Activated T-helper 17 cell treated with anti-CD3 and anti-CD28 coated beads, Interleukin-2, amount 50 U/mL, for 72 hours (primary cell): ENCODE data around the gene PCDHGB3. TPM values are rescaled to one million over a fixed set of nuclear protein-coding genes. Genes with fewer than 3 reads are reported as not detected.
"Not testable (repeated sequence)": the region's sequence is repeated elsewhere in the genome, so short reads cannot be mapped to it uniquely, and the experiment has no call there.

Experiments used
- ATAC-seq: fragments of 150-1000 bp; cut with Tn5 transposase; replicated peaks from 2 replicates; pipeline ENCODE4 v1.10.0; 2021; ENCODE audit warnings: mild to moderate bottlenecking, moderate library complexity
- H3K27ac Mint-ChIP-seq: one replicate; pipeline ENCODE4 v1.8.0; 2022; ENCODE audit warnings: mixed read lengths
- H3K27me3 Mint-ChIP-seq: one replicate; pipeline ENCODE4 v1.8.0; 2022; ENCODE audit warnings: mixed read lengths
- H3K36me3 Mint-ChIP-seq: one replicate; pipeline ENCODE4 v1.8.0; 2022; ENCODE audit warnings: low read depth, mild to moderate bottlenecking, mixed read lengths
- H3K4me1 Mint-ChIP-seq: one replicate; pipeline ENCODE4 v1.8.0; 2022; ENCODE audit warnings: mixed read lengths
- H3K4me3 Mint-ChIP-seq: one replicate; pipeline ENCODE4 v1.8.0; 2022; ENCODE audit warnings: mild to moderate bottlenecking, mixed read lengths
- H3K9me3 Mint-ChIP-seq: one replicate; pipeline ENCODE4 v1.8.0; 2022; ENCODE audit warnings: mixed read lengths
- total RNA-seq, 2 donors: library from RNA; stranded (reverse); gene quantifications; one replicate each; pipeline ENCODE4 v1.2.3, GENCODE V29; 2022

The PCDHGB3 gene
- total RNA-seq, 2 donors from 2014 or later = 0.21 TPM; not detected in 1

DNA sequence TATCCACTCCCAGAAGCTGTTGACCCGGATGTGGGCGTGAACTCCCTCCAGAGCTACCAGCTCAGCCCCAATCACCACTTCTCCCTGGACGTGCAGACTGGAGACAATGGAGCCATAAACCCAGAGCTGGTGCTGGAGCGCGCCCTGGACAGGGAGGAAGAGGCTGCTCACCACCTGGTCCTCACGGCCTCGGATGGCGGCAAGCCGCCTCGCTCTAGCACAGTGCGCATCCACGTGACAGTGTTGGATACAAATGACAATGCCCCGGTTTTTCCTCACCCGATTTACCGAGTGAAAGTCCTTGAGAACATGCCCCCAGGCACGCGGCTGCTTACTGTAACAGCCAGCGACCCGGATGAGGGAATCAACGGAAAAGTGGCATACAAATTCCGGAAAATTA is 23.2 kb downstream of the PCDHGB3 start:
- peaks cover 52% of the 10 kb centered on the region for H3K27me3 Mint-ChIP-seq
- ATAC-seq = no peak
- H3K27ac Mint-ChIP-seq = no peak overlapping the region
- peaks cover 9% of the 10 kb centered on the region for H3K36me3 Mint-ChIP-seq
- H3K9me3 Mint-ChIP-seq = peaks cover 21% of the 10 kb centered on the region
- H3K4me3 Mint-ChIP-seq = no peak overlapping the region
- no peaks in the 10 kb centered on the region for H3K4me1 Mint-ChIP-seq

DNA sequence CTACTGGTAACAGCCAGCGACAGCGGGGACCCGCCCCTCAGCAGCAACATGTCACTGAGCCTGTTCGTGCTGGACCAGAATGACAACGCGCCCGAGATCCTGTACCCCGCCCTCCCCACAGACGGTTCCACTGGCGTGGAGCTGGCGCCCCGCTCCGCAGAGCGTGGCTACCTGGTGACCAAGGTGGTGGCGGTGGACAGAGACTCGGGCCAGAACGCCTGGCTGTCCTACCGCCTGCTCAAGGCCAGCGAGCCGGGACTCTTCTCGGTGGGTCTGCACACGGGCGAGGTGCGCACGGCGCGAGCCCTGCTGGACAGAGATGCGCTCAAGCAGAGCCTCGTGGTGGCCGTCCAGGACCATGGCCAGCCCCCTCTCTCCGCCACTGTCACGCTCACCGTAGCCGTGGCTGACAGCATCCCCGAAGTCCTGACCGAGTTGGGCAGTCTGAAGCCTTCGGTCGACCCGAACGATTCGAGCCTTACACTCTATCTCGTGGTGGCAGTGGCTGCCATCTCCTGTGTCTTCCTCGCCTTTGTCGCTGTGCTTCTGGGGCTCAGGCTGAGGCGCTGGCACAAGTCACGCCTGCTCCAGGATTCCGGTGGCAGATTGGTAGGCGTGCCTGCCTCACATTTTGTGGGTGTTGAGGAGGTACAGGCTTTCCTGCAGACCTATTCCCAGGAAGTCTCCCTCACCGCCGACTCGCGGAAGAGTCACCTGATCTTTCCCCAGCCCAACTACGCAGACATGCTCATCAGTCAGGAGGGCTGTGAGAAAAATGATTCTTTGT is 24.6 kb downstream of the PCDHGB3 start:
- Mint-ChIP-seq H3K9me3 (peaks cover 13% of the 10 kb centered on the region), H3K27me3 (peaks cover 52% of the 10 kb centered on the region)
- H3K27ac Mint-ChIP-seq, H3K4me1 Mint-ChIP-seq, H3K4me3 Mint-ChIP-seq, ATAC-seq, H3K36me3 Mint-ChIP-seq: not testable (repeated sequence)

DNA sequence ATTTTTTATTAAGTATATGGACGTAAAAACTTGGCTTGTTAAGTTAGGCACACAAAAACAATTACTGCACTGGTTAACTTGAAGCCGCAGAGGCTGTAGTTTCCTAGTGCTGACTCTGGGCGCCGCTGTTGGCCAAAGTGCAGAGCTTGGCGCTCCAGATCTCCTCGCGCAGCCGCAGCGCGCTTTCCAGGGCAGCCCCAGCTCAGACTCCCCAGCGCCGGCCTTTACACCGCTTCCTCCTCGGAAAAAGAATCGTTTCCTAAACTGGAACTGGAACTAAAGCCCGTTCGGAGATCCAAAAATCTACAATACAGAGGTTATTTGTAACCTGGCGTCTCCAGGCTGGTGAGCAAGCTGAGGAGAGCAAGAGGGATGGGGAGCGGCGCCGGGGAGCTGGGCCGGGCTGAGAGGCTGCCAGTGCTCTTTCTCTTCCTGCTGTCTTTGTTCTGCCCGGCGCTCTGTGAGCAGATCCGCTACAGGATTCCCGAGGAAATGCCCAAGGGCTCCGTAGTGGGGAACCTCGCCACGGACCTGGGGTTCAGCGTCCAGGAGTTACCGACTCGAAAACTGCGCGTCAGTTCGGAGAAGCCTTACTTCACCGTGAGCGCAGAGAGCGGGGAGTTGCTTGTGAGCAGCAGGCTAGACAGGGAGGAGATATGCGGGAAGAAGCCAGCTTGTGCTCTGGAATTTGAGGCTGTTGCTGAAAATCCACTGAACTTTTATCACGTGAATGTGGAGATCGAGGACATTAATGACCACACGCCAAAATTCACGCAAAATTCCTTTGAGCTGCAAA is 27.9 kb downstream of the PCDHGB3 start, which contains the start of gene PCDHGB5:
Gene PCDHGB5, plus strand, starts transcription at position 192 of the 796 bp plus-strand sequence. Its CDS starts 181 bp downstream, at position 373.
- not testable (repeated sequence) for H3K27ac Mint-ChIP-seq, H3K36me3 Mint-ChIP-seq, H3K4me1 Mint-ChIP-seq, H3K9me3 Mint-ChIP-seq, H3K4me3 Mint-ChIP-seq
- H3K27me3 Mint-ChIP-seq = peaks cover 53% of the 10 kb centered on the region
- ATAC-seq = peak; percentile 70

DNA sequence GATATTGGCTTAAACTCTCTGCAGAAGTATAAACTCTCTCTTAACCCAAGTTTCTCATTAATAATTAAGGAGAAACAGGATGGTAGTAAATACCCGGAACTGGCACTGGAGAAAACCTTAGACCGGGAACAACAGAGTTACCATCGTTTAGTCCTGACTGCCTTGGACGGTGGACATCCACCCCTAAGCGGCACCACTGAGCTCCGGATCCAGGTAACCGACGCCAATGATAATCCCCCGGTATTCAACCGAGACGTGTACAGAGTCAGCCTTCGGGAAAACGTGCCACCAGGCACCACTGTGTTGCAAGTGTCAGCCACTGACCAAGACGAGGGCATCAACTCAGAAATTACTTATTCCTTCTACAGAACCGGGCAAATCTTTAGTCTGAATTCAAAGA is 28.6 kb downstream of the PCDHGB3 start:
- Mint-ChIP-seq H3K36me3 (peaks cover 6% of the 10 kb centered on the region), H3K4me1 (no peaks in the 10 kb centered on the region), H3K9me3 (peaks cover 9% of the 10 kb centered on the region), H3K27me3 (peaks cover 56% of the 10 kb centered on the region), H3K27ac (no peak overlapping the region), H3K4me3 (no peak overlapping the region)
- ATAC-seq = no peak

DNA sequence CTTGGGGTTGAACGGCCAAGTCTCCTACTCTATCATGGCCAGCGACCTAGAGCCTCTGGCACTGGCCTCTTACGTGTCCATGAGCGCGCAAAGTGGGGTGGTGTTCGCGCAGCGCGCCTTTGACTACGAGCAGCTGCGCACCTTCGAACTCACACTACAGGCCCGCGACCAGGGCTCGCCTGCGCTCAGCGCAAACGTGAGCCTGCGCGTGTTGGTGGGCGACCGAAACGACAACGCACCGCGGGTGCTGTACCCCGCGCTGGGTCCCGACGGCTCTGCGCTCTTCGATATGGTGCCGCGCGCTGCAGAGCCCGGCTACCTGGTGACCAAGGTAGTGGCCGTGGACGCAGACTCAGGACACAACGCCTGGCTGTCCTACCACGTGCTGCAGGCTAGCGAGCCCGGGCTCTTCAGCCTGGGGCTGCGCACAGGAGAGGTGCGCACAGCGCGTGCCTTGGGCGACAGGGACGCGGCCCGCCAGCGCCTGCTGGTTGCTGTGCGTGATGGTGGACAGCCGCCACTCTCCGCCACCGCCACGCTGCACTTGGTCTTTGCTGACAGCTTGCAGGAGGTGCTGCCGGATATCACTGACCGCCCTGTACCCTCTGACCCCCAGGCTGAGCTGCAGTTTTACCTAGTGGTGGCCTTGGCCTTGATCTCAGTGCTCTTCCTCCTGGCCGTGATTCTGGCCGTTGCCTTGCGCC is 29.7 kb downstream of the PCDHGB3 start:
- Mint-ChIP-seq H3K27me3 (peaks cover 56% of the 10 kb centered on the region), H3K4me1 (no peaks in the 10 kb centered on the region), H3K27ac (no peak overlapping the region), H3K9me3 (peaks cover 4% of the 10 kb centered on the region), H3K36me3 (peaks cover 6% of the 10 kb centered on the region), H3K4me3 (no peak overlapping the region)
- ATAC-seq = no peak

DNA sequence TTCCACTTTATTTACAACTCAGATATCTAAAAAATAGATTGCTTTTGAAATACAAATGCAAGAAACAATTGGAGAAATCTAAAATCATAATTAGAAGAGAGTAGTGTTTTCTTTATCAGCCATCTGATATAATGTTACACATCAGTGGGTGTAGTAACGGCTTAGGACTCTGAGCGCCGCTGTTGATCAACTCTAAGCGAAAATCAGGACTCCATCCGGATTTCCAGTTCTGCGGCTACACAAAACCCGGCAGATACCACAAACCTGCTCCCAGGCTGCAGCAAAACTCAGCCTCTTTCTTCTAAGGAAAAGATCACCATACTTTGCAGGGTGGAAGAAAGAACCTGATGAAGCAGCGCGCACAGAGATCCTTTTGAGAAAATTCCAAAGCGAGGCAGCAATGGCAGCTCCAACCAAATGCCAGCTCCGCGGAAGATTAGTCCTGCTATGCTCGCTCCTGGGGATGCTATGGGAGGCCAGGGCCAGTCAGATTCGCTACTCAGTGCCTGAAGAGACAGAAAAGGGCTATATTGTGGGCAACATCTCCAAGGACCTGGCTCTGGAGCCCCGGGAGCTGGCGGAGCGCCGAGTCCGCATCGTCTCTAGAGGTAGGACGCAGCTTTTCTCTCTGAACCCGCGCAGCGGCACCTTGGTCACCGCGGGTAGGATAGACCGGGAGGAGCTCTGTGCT is 32.7 kb downstream of the PCDHGB3 start, which contains the start of gene PCDHGA9:
Gene PCDHGA9, plus strand, starts transcription at position 226 of the 691 bp plus-strand sequence. Its CDS starts 175 bp downstream, at position 401.
- Mint-ChIP-seq H3K4me1 (no peaks in the 10 kb centered on the region), H3K4me3 (peak within 1 kb of the TSS; percentile 36), H3K36me3 (peaks cover 6% of the 10 kb centered on the region), H3K27me3 (peaks cover 58% of the 10 kb centered on the region), H3K27ac (no peak within 1 kb of the TSS), H3K9me3 (peaks cover 4% of the 10 kb centered on the region)
- ATAC-seq = no peak

DNA sequence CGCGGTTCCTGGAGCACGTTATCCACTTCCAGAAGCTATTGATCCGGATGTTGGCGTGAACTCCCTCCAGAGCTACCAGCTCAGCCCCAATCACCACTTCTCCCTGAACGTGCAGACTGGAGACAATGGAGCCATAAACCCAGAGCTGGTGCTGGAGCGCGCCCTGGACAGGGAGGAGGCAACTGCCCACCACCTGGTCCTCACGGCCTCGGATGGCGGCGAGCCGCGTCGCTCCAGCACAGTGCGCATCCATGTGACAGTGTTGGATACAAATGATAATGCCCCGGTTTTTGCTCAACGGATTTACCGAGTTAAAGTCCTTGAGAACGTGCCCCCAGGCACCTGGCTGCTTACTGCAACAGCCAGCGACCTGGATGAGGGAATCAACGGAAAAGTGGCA is 33.3 kb downstream of the PCDHGB3 start:
- peaks cover 6% of the 10 kb centered on the region for H3K36me3 Mint-ChIP-seq
- no peak for ATAC-seq
- H3K4me1 Mint-ChIP-seq = no peaks in the 10 kb centered on the region
- no peak overlapping the region for H3K4me3 Mint-ChIP-seq
- no peak overlapping the region for H3K27ac Mint-ChIP-seq
- peaks cover 62% of the 10 kb centered on the region for H3K27me3 Mint-ChIP-seq
- peaks cover 8% of the 10 kb centered on the region for H3K9me3 Mint-ChIP-seq

DNA sequence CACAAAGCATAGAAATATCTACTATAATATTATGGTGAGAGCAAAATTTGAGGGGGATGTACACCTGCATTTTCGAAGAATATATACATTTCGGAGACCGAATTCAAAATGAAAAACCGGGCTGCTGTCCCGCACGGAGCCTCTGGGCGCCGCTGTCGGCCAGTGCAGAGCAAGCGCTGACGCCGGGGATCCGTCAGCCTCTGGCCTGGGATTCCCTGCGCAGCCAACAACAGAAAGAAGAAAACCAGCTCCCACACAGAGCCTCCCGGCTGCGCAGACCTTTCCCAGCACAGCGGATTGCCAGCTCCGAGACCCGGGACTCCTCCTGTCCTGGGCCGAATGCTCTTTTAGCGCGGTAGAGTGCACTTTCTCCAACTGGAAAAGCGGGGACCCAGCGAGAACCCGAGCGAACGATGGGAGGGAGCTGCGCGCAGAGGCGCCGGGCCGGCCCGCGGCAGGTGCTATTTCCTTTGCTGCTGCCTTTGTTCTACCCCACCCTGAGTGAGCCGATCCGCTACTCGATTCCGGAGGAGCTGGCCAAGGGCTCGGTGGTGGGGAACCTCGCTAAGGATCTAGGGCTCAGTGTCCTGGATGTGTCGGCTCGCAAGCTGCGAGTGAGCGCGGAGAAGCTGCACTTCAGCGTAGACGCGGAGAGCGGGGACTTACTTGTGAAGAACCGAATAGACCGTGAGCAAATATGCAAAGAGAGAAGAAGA is 37.9 kb downstream of the PCDHGB3 start, which contains the start of gene PCDHGB6:
Gene PCDHGB6, plus strand, starts transcription at position 232 of the 716 bp plus-strand sequence. Its CDS starts 182 bp downstream, at position 414.
- not testable (repeated sequence) for ATAC-seq

DNA sequence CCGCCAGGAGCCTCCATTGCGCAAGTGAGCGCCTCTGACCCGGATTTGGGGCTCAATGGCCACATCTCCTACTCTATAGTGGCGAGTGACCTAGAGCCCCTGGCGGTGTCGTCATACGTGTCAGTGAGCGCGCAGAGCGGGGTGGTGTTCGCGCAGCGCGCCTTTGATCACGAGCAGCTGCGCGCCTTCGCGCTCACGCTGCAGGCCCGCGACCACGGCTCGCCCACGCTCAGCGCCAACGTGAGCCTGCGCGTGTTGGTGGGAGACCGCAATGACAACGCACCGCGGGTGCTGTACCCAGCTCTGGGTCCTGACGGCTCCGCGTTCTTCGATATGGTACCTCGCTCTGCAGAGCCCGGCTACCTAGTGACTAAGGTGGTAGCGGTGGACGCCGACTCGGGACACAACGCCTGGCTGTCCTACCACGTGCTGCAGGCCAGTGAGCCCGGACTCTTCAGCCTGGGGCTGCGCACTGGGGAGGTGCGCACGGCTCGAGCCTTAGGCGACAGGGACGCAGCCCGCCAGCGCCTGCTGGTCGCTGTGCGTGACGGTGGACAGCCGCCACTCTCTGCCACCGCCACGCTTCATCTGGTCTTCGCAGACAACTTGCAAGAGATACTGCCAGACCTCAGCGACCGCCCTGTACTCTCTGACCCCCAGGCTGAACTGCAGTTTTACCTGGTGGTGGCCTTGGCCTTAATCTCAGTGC is 39.7 kb downstream of the PCDHGB3 start:
- H3K9me3 Mint-ChIP-seq = peaks cover 15% of the 10 kb centered on the region
- H3K27ac Mint-ChIP-seq = no peak overlapping the region
- ATAC-seq = no peak
- peaks cover 29% of the 10 kb centered on the region for H3K36me3 Mint-ChIP-seq
- H3K4me3 Mint-ChIP-seq = no peak overlapping the region
- peaks cover 49% of the 10 kb centered on the region for H3K27me3 Mint-ChIP-seq
- peaks cover 4% of the 10 kb centered on the region for H3K4me1 Mint-ChIP-seq

More for the DNA sequence above, 37.9 kb downstream of the PCDHGB3 start, which contains the start of gene PCDHGB6:
- Mint-ChIP-seq H3K9me3 (peaks cover 15% of the 10 kb centered on the region), H3K27me3 (peaks cover 49% of the 10 kb centered on the region), H3K4me3 (peak within 1 kb of the TSS; percentile 45), H3K36me3 (peaks cover 14% of the 10 kb centered on the region)
- H3K4me1 Mint-ChIP-seq, H3K27ac Mint-ChIP-seq: not testable (repeated sequence)

DNA sequence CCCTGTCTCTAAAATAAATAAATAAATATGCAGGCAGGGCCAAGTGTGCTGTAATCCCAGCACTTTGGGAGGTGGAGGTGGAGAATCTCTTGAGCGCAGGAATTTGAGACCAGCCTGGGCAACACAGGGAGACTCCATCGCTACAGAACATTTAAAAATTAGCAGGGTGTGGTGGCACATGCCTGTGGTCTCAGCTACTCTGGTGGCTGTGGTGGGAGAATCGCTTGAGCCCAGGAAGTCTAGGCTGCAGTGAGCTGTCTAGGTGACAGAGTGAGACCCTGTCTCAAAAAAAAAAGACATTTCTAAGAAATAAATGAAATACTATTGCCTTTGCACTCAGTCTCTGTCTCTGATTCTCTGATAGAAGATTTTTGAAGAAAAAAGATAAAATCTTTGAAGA is 41.5 kb downstream of the PCDHGB3 start:
- ATAC-seq = no peak
- Mint-ChIP-seq H3K27me3 (peaks cover 46% of the 10 kb centered on the region), H3K36me3 (peaks cover 29% of the 10 kb centered on the region), H3K9me3 (peaks cover 15% of the 10 kb centered on the region), H3K4me1 (peaks cover 4% of the 10 kb centered on the region), H3K27ac (no peak overlapping the region), H3K4me3 (no peak overlapping the region)

DNA sequence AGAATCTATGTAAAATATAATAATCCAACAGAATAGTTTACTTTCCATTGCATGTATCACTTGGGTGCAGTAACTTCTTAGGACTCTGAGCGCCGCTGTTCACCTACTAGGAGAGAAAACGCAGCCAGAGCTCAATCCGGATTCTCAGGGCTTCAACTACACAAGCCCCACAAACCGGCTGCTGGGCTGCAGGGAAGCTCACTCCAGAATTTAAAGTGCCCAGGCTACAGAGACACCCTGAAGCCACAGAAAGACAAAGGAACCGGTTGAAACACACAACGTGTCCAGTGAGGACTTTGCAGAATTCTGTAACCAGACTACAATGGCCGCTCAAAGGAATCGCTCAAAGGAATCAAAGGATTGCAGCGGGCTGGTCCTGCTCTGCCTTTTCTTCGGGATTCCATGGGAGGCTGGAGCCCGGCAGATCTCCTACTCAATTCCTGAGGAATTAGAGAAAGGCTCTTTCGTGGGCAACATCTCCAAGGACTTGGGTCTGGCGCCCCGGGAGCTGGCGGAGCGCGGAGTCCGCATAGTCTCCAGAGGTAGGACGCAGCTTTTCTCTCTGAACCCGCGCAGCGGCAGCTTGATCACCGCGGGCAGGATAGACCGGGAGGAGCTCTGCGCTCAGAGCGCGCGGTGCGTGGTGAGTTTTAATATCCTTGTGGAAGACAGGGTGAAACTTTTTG is 43.0 kb downstream of the PCDHGB3 start, which contains the start of gene PCDHGA10:
Gene PCDHGA10, plus strand, starts transcription at position 134 of the 686 bp plus-strand sequence. Its CDS starts 189 bp downstream, at position 323.
- peak; percentile 70 for ATAC-seq
- Mint-ChIP-seq H3K4me1 (peaks cover 4% of the 10 kb centered on the region), H3K9me3 (peaks cover 15% of the 10 kb centered on the region), H3K36me3 (peaks cover 33% of the 10 kb centered on the region), H3K4me3 (peak within 1 kb of the TSS; percentile 76), H3K27ac (peak within 1 kb of the TSS; percentile 22), H3K27me3 (peaks cover 43% of the 10 kb centered on the region)

DNA sequence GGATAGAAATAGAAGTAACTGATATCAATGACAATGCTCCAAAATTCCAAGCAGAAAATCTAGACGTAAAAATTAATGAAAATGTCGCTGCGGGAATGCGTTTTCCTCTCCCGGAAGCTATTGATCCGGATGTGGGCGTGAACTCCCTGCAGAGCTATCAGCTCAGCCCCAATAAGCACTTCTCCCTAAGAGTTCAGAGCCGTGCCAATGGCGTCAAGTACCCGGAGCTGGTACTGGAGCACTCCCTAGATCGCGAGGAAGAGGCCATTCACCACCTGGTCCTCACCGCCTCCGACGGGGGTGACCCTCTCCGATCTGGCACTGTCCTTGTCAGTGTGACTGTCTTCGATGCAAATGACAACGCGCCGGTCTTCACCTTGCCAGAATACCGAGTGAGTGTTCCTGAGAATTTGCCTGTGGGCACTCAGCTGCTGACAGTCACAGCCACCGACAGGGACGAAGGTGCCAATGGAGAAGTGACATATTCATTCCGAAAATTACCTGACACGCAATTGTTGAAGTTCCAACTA is 43.6 kb downstream of the PCDHGB3 start:
- Mint-ChIP-seq H3K4me1 (peaks cover 4% of the 10 kb centered on the region), H3K9me3 (peaks cover 11% of the 10 kb centered on the region), H3K4me3 (peak overlapping the region; percentile 76), H3K36me3 (peaks cover 39% of the 10 kb centered on the region), H3K27me3 (peaks cover 45% of the 10 kb centered on the region), H3K27ac (no peak overlapping the region)
- no peak for ATAC-seq
